Mesendoderm (in vitro differentiated cells): ENCODE data around the gene MRPS10.

Experiments used
- DNase-seq: peaks from one replicate; pipeline ENCODE4 v3.0.0; 2013
- H2AK5ac ChIP-seq: 2 replicates; pipeline ENCODE4 v1.6.1; 2013; ENCODE audit warnings: low read length, inconsistent platforms
- H2BK120ac ChIP-seq: 2 replicates; pipeline ENCODE4 v1.6.1; 2013; ENCODE audit warnings: low read depth, mild to moderate bottlenecking, low read length, moderate library complexity, mixed read lengths
- H2BK15ac ChIP-seq: replicated peaks from 2 replicates; pipeline ENCODE4 v1.6.1; 2013; ENCODE audit warnings: low read depth, mild to moderate bottlenecking, moderate library complexity
- H2BK5ac ChIP-seq: 2 replicates; pipeline ENCODE4 v1.6.1; 2013; ENCODE audit warnings: low read length, inconsistent platforms
- H3K18ac ChIP-seq: 2 replicates; pipeline ENCODE4 v1.6.1; 2013; ENCODE audit warnings: mild to moderate bottlenecking, low read length, mixed read lengths
- H3K23ac ChIP-seq: one replicate; pipeline ENCODE4 v1.6.1; 2013; ENCODE audit warnings: low read length
- H3K27ac ChIP-seq: 2 replicates; pipeline ENCODE4 v1.5.1; 2013; ENCODE audit warnings: low read depth, mild to moderate bottlenecking, inconsistent platforms, low read length, moderate library complexity
- H3K27me3 ChIP-seq: 2 replicates; pipeline ENCODE4 v1.6.1; 2013; ENCODE audit warnings: low read length, control low read depth, mild to moderate bottlenecking, inconsistent platforms; ENCODE audit not compliant: insufficient read depth, poor library complexity
- H3K36me3 ChIP-seq: 2 replicates; pipeline ENCODE4 v1.6.1; 2013; ENCODE audit warnings: low read length, inconsistent platforms; ENCODE audit not compliant: control insufficient read depth, insufficient read depth
- H3K4ac ChIP-seq: one replicate; pipeline ENCODE4 v1.6.1; 2013; ENCODE audit warnings: low read depth, mild to moderate bottlenecking, low read length, moderate library complexity
- H3K4me1 ChIP-seq: 2 replicates; pipeline ENCODE4 v1.6.1; 2013; ENCODE audit warnings: low read depth, low read length, inconsistent platforms; ENCODE audit not compliant: control insufficient read depth
- H3K4me2 ChIP-seq: 2 replicates; pipeline ENCODE4 v1.6.1; 2013; ENCODE audit warnings: low read length
- H3K4me3 ChIP-seq: 2 replicates; pipeline ENCODE4 v1.5.1; 2013; ENCODE audit warnings: mild to moderate bottlenecking, low read length
- H3K56ac ChIP-seq: one replicate; pipeline ENCODE4 v1.6.1; 2013; ENCODE audit warnings: low read length
- H3K79me1 ChIP-seq: 2 replicates; pipeline ENCODE4 v1.6.1; 2013; ENCODE audit warnings: low read length, inconsistent platforms
- H3K79me2 ChIP-seq: 2 replicates; pipeline ENCODE4 v1.6.1; 2013; ENCODE audit warnings: mild to moderate bottlenecking, low read length; ENCODE audit not compliant: control insufficient read depth, insufficient read depth
- H3K9ac ChIP-seq: 2 replicates; pipeline ENCODE4 v1.6.1; 2013; ENCODE audit warnings: low read length, inconsistent platforms
- H4K5ac ChIP-seq: one replicate; pipeline ENCODE4 v1.6.1; 2013; ENCODE audit warnings: low read length
- H4K8ac ChIP-seq: one replicate; pipeline ENCODE4 v1.6.1; 2013; ENCODE audit warnings: low read depth, mild to moderate bottlenecking, control low read depth, low read length, moderate library complexity
- WGBS: extraction: QIAGEN DNeasy Blood & Tissue Kit; methylation state at CpG from one replicate; pipeline ENCODE4 v1.1.7; 2013; ENCODE audit warnings: low lambda C conversion rate, missing lambda C conversion rate; ENCODE audit not compliant: insufficient coverage; ENCODE audit errors: extremely low coverage; 5-methylcytosine and 5-hydroxymethylcytosine counted together

Gene MRPS10

DNA sequence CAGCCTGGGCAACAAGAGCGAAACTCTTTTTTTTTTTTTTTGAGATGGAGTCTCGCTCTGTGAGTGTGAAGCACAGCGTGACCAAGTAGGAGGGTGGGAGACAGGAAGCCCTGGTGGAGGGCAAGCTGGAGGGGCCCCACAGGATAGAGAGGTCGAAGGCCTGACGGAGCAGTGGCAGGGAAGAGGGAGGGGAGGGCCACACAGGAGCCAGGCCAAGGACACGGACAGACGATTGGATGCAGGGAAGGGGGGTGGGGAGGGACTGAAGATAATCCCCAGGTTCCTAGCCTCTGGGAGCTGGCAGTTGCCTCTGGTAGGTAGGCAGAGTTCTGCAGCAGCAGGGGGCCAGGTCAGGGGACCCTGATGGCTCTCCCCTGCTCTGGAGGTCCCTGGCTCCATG is 55.3 kb downstream of the MRPS10 start:
- no peak overlapping the region for H3K23ac ChIP-seq
- no peak overlapping the region for H2BK15ac ChIP-seq
- H3K79me2 ChIP-seq, result no peaks in the 10 kb centered on the region
- no peak overlapping the region for H2BK120ac ChIP-seq
- no peak overlapping the region for H4K5ac ChIP-seq
- no peak overlapping the region for H2BK5ac ChIP-seq
- WGBS, result no CpG with 5 or more reads among the region's 7 CpGs
- no peaks in the 10 kb centered on the region for H3K79me1 ChIP-seq
- H3K27ac ChIP-seq, result no peak overlapping the region
- no peak overlapping the region for H3K4me3 ChIP-seq
- no peak overlapping the region for H3K4me2 ChIP-seq
- no peak overlapping the region for H3K4ac ChIP-seq
- no peak overlapping the region for H4K8ac ChIP-seq
- no peak overlapping the region for H2AK5ac ChIP-seq
- peak; percentile 50 for DNase-seq
- peak overlapping the region; percentile 58 for H3K56ac ChIP-seq
- H3K18ac ChIP-seq, result no peak overlapping the region
- H3K9ac ChIP-seq, result no peak overlapping the region
- peaks cover 2% of the 10 kb centered on the region for H3K4me1 ChIP-seq
- no peaks in the 10 kb centered on the region for H3K27me3 ChIP-seq
- no peaks in the 10 kb centered on the region for H3K36me3 ChIP-seq

DNA sequence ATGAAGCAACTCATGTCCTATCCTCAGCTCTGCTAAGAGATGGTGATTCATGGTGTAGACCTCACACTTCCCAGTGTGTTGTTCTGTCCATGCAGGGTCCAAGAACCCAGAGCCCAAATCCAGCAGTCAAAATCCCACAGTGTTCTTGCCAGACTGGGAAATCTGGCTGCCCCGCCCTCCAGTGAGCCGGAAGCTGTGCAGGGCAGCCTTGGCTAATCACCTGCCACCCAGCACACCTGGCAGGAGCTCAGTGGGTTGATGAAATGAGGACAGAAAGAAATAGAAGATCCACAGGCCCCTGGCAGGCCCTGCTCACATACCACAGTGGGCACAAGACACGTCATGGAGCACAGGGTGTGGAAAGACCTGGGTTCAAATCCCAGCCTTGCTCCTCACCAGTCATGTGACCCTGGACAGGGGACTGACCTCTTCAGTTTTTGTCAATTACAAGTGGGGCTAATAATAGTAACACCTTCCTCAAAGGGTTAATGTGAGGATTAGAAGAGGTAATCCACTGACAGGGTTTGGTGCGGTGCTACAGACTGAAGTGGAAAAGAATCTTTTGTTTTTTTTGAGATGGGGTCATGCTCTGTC is 58.1 kb downstream of the MRPS10 start:
- H2BK5ac ChIP-seq, result no peak overlapping the region

DNA sequence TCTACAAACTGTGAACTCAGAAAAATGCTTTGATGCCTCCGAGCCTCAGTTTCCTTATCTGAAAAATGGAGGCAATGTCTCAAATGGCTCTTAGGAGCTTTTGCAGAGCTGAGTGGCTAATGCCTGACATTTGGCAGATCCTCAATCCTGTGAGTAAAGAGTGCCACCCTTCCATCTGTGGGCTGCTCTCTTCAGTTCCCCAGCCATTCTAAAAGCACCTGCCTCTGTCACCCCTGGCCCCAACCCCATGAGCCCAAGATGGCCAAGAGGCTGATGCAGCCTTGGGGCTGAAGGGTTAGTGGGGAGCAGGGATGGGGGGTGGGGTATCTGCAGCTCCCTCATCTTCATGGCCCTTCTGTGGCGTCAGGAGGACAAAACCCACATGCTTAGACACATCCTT is 59.0 kb downstream of the MRPS10 start:
- H3K4me3 ChIP-seq, result no peak overlapping the region
- no peak overlapping the region for H3K4me2 ChIP-seq
- H3K36me3 ChIP-seq, result no peaks in the 10 kb centered on the region
- DNase-seq, result no peak
- no peak overlapping the region for H2AK5ac ChIP-seq
- peaks cover 2% of the 10 kb centered on the region for H3K4me1 ChIP-seq
- no peak overlapping the region for H3K23ac ChIP-seq
- H3K9ac ChIP-seq, result no peak overlapping the region
- no peaks in the 10 kb centered on the region for H3K79me1 ChIP-seq
- no peak overlapping the region for H2BK15ac ChIP-seq
- H3K79me2 ChIP-seq, result no peaks in the 10 kb centered on the region
- no peak overlapping the region for H2BK120ac ChIP-seq
- no peak overlapping the region for H3K56ac ChIP-seq
- no CpG with 5 or more reads among the region's 2 CpGs for WGBS
- H3K27ac ChIP-seq, result no peak overlapping the region
- no peak overlapping the region for H4K5ac ChIP-seq
- no peaks in the 10 kb centered on the region for H3K27me3 ChIP-seq
- no peak overlapping the region for H2BK5ac ChIP-seq
- no peak overlapping the region for H3K4ac ChIP-seq
- no peak overlapping the region for H4K8ac ChIP-seq
- no peak overlapping the region for H3K18ac ChIP-seq

More for the DNA sequence above, 58.1 kb downstream of the MRPS10 start:
- Histone ChIP-seq H3K79me2 (no peaks in the 10 kb centered on the region), H4K8ac (no peak overlapping the region), H2BK15ac (no peak overlapping the region), H3K4me3 (no peak overlapping the region), H3K4me1 (peaks cover 2% of the 10 kb centered on the region), H3K23ac (no peak overlapping the region), H4K5ac (no peak overlapping the region), H2AK5ac (no peak overlapping the region), H3K4me2 (no peak overlapping the region), H3K56ac (no peak overlapping the region), H3K4ac (no peak overlapping the region), H3K36me3 (no peaks in the 10 kb centered on the region), H2BK120ac (no peak overlapping the region), H3K18ac (no peak overlapping the region), H3K9ac (no peak overlapping the region), H3K27ac (no peak overlapping the region), H3K27me3 (no peaks in the 10 kb centered on the region), H3K79me1 (no peaks in the 10 kb centered on the region)
- WGBS, result no CpG with 5 or more reads among the region's 4 CpGs
- no peak for DNase-seq

DNA sequence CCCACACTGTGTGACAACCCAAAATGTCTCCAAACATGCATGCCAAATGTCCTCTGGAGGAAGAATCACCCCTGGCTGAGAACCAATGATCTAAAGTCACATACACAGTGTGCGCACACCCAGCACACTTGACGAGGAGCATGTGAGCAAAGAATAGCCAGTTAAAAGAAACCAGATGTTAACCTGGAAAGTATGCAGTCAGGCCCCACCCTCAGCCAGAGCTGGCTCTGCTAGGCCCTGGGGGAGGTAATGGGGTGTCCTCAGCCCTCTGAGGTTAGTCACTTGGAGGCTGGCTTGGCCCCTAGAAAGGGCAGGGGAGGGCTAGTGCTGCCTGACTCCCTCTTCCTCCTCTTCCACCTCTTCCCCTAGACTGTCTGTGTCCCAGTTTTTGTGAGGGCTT is 59.6 kb downstream of the MRPS10 start:
- Histone ChIP-seq H3K23ac (no peak overlapping the region), H3K27ac (no peak overlapping the region), H3K4me3 (no peak overlapping the region), H3K79me2 (no peaks in the 10 kb centered on the region), H3K4me2 (no peak overlapping the region), H3K79me1 (no peaks in the 10 kb centered on the region), H2AK5ac (no peak overlapping the region), H3K56ac (no peak overlapping the region), H3K18ac (no peak overlapping the region), H3K9ac (no peak overlapping the region), H2BK5ac (no peak overlapping the region), H3K27me3 (no peaks in the 10 kb centered on the region), H4K8ac (no peak overlapping the region), H4K5ac (no peak overlapping the region), H3K4ac (no peak overlapping the region), H2BK15ac (no peak overlapping the region), H2BK120ac (no peak overlapping the region), H3K36me3 (no peaks in the 10 kb centered on the region), H3K4me1 (peaks cover 2% of the 10 kb centered on the region)
- DNase-seq, result no peak
- WGBS, result no CpG with 5 or more reads among the region's 2 CpGs
